Mesodermal cell (in vitro differentiated cells): ENCODE measurements around the gene NDUFA12. TPM values are rescaled to one million over a fixed set of nuclear protein-coding genes. Genes with fewer than 3 reads are reported as not detected.
A peak's percentile ranks its signal among the peaks of the same experiment; 100 is the strongest.

Experiments used
- H3K27ac ChIP-seq: 2 replicates; pipeline ENCODE4 v1.7.0; 2013; ENCODE audit warnings: mild to moderate bottlenecking, low read depth, low read length, moderate library complexity; ENCODE audit not compliant: severe bottlenecking
- H3K36me3 ChIP-seq: 2 replicates; pipeline ENCODE4 v1.7.1; 2013; ENCODE audit warnings: mild to moderate bottlenecking, low read length, moderate library complexity; ENCODE audit not compliant: control insufficient read depth, insufficient read depth
- H3K4me1 ChIP-seq: one replicate; pipeline ENCODE4 v1.7.1; 2013; ENCODE audit warnings: mild to moderate bottlenecking, low read length; ENCODE audit not compliant: insufficient read depth, control insufficient read depth, poor library complexity, severe bottlenecking
- H3K4me3 ChIP-seq: 2 replicates; pipeline ENCODE4 v1.7.0; 2013; ENCODE audit warnings: low read length, control low read depth, mild to moderate bottlenecking; ENCODE audit not compliant: insufficient read depth, poor library complexity, severe bottlenecking; ENCODE audit errors: extremely low read depth
- H3K9me3 ChIP-seq: 2 replicates; pipeline ENCODE4 v1.7.1; 2013; ENCODE audit warnings: mild to moderate bottlenecking, low read length, moderate library complexity; ENCODE audit not compliant: control insufficient read depth
- WGBS, 2 experiments: methylation state at CpG; one replicate each; pipeline ENCODE4 v1.1.5; 2013; ENCODE audit warnings: missing lambda C conversion rate in 2 of 2; ENCODE audit not compliant: insufficient coverage in 2 of 2; 5-methylcytosine and 5-hydroxymethylcytosine counted together
- polyA plus RNA-seq, 2 experiments: library from polyadenylated mRNA; stranded (reverse); fragments of 50-300 nt; gene quantifications; one replicate each; pipeline ENCODE4 v1.2.3, GENCODE V29; 2013

The NDUFA12 gene
- 156 TPM for polyA plus RNA-seq (2013, experiment 1 of 2)
- 159 TPM for polyA plus RNA-seq (2013, experiment 2 of 2)

DNA sequence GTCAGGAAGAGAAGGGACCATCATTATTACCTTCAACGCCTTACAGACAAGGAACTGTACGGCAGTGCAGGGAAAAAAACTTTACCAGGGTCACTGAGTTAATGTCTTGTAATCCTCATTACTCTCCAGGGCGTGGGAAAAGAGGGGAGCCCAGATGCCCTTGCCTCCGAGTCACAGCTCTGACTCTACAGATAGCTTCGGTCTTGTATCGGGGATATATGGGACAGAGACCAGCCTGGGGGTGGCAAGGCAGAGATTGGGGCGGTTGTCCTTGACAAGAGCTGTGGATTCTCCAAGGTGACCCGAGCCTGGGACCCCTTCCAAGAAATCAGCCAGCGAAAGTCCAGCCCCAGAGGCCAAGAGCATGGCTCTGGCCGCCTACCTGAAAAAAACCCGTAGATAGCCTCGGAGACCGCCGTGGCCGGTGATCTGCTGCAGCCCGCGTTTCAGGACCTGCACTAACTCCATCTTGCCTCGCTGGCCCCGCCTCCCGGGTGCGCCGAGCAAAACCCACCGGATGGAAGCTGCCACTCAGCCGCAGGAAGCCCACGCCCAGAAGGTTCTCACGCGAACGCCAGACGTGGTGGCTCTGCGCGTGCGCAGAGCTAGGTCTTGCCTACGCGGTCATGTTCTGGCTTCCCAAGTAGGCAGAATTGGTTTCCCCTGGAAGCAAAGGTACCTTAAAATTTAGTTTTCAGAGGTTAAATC lies at the start of gene NDUFA12:
Gene NDUFA12, minus strand, starts transcription at position 485 of the 708 bp plus-strand sequence. Its CDS starts 17 bp downstream, at position 468.
- WGBS, 2 experiments, result 1 to 2% methylated on average over 22 to 32 of the region's 34 CpGs
- peaks cover 18% of the 10 kb centered on the region for H3K36me3 ChIP-seq
- peaks cover 8% of the 10 kb centered on the region for H3K9me3 ChIP-seq
- no peaks in the 10 kb centered on the region for H3K4me1 ChIP-seq
- H3K27ac ChIP-seq, result peak within 1 kb of the TSS; percentile 78
- peak within 1 kb of the TSS; percentile 88 for H3K4me3 ChIP-seq

- Histone ChIP-seq H3K4me1 (no peaks in the 10 kb centered on the region), H3K9me3 (no peaks in the 10 kb centered on the region), H3K27ac (no peak overlapping the region), H3K4me3 (no peak overlapping the region), H3K36me3 (peaks cover 77% of the 10 kb centered on the region)
- WGBS, 2 experiments, result 83 to 100% methylated on average over 1 to 2 of the region's 4 CpGs
Observed at GRCh38 chr12:95051241-95051640, 47.7 kb upstream of the NDUFA12 start.

DNA sequence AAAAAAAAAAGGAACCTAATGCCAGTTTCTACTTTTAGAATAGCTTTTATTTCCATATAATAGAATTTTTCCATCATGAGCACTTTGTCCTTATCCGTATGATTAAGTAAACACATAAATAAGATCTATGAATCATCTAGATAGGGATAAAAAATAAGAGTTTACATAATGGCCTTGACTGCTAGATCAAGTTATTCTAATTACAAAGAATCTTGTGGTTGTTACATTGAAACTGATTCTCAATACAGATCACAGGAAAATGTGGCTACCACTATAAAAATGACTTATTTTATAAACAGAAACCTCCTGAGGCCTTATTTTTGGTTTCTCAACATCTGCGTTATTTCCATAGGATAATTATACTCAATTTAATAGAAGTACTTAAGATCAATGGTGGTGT lies 34.4 kb upstream of the NDUFA12 start:
- Histone ChIP-seq H3K4me1 (no peaks in the 10 kb centered on the region), H3K4me3 (no peak overlapping the region), H3K27ac (no peak overlapping the region), H3K36me3 (peaks cover 59% of the 10 kb centered on the region), H3K9me3 (no peaks in the 10 kb centered on the region)
- WGBS, 2 experiments, result no CpG with 5 or more reads among the region's 2 CpGs

DNA sequence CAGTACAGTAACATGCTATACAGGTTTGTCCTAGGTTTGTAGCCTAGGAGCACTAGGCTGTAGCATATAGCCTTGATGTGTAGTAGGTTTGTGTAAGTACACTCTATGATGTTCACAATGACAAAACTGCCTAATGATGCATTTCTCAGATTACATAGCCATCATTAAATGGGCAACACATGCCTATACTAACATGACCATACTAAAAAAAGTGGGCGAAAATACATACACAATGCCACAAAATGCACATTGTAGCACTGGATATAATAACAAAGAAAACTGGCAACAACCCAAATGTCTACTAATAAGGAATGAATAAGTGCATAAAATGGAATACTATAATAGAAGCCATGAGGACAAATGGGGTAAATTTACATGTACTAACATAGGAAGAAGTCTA lies 31.3 kb upstream of the NDUFA12 start:
- no peaks in the 10 kb centered on the region for H3K9me3 ChIP-seq
- no peak overlapping the region for H3K27ac ChIP-seq
- H3K4me3 ChIP-seq, result no peak overlapping the region
- H3K4me1 ChIP-seq, result no peaks in the 10 kb centered on the region
- WGBS, 2 experiments, result no CpG with 5 or more reads among the region's 1 CpG
- peaks cover 67% of the 10 kb centered on the region for H3K36me3 ChIP-seq

GRCh38 chr12:95022477-95022876 lies 19.0 kb upstream of the NDUFA12 start:
- H3K9me3 ChIP-seq, result no peaks in the 10 kb centered on the region
- WGBS, 2 experiments, result 80 to 100% methylated on average over 1 to 2 of the region's 2 CpGs
- no peak overlapping the region for H3K4me3 ChIP-seq
- H3K27ac ChIP-seq, result no peak overlapping the region
- peaks cover 31% of the 10 kb centered on the region for H3K36me3 ChIP-seq
- H3K4me1 ChIP-seq, result no peaks in the 10 kb centered on the region

DNA sequence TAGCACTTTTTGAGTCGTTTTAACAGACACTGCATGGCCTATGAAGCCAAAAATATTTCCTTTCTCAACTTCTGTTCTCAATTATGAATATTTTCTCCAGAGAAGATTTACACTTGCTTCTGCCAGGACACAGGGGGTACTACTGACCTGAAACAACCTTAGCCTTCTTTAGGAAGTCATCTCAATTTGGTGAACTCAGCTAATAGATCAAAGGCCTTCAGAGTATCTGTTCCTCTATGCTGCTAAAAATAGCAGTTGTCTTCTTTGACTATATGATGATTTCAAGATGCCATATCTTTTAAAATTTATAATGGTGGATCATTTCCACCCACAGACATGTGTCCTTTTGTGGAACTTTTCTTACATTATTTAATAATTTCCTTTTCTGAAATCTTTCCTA lies 14.0 kb upstream of the NDUFA12 start:
- H3K4me3 ChIP-seq, result no peak overlapping the region
- H3K4me1 ChIP-seq, result no peaks in the 10 kb centered on the region
- H3K27ac ChIP-seq, result no peak overlapping the region
- H3K36me3 ChIP-seq, result peaks cover 5% of the 10 kb centered on the region
- WGBS, 2 experiments, result 100% methylated on average over 1 of the region's 1 CpG; no CpG with 5 or more reads in 1 of the 2 experiments
- no peaks in the 10 kb centered on the region for H3K9me3 ChIP-seq

DNA sequence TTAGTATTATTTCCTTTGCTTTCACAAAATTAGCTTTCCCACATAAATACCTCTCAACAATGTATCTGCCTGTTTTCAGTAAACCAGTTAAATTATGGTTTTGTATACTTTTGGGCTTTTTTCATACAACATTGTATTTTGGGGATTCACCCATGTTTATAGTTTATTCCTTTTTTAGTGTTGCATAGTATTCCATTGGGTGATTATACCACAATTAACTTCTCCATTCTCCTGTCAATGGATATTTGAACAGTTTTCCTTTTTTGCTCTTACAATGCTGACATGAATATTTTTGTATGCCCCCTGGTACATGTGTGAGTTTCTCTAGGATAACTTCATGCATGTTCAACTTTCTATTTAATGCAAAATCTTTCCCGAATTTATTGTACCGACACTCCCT lies 12.6 kb upstream of the NDUFA12 start:
- Histone ChIP-seq H3K36me3 (no peaks in the 10 kb centered on the region), H3K4me1 (no peaks in the 10 kb centered on the region), H3K9me3 (no peaks in the 10 kb centered on the region), H3K27ac (no peak overlapping the region), H3K4me3 (no peak overlapping the region)
- WGBS, 2 experiments, result no CpG with 5 or more reads among the region's 2 CpGs

DNA sequence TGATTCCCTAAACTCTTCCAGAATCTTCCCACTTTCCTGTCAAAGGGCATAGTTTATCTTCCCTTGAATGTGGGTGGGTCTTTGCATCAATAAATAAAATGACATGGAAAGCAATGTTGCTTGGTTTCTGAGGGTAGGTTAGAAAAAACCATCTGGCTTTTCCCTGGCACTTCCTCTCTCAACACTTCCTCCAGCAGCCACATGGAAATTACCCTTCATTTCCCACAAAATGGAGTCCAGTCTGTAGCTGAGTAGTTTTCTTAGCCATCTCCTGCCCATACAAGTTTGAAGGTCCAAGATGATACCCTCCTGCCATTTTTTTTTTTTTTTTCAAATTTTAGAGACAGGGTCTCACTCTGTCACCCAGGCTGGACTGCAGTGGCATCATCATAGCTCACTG lies 11.1 kb upstream of the NDUFA12 start:
- Histone ChIP-seq H3K4me3 (no peak overlapping the region), H3K27ac (no peak overlapping the region), H3K9me3 (no peaks in the 10 kb centered on the region), H3K36me3 (no peaks in the 10 kb centered on the region), H3K4me1 (no peaks in the 10 kb centered on the region)

DNA sequence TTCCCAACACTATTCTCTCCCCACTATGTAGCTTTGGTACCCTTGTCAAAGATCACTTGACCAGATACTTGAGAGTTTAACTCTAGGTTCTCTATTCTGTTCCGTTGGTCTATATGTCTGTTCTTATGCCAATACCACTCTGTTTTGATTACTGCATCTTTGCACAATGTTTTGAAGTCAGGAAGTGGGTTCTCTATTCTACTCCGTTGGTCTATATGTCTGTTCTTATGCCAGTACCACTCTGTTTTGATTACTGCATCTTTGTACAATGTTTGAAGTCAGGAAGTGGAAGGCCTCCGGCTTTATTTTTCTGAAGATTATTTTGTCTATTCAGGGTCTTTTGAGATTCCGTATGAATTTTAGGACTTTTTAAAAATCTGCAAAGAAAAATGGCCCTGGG lies 2.7 kb upstream of the NDUFA12 start:
- H3K27ac ChIP-seq, result no peak overlapping the region

DNA sequence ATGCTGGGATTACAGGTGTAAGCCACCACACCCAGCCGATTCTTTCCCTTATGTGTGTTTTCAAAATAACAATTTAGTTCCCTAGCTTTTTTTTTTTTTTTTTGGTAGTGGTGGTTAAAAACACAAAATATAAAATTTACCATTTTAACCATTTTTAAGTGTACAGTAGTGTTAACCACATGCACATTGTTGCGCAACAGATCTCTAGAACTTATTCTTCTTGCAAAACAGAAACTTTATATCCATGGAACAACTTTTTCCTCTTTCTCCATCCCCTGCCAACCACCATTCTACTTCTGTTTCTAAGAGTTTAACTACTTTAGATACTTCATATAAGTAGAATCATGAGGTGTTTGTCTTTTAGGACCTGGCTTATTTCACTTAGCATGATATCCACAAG lies 1.1 kb upstream of the NDUFA12 start:
- Histone ChIP-seq H3K4me1 (no peaks in the 10 kb centered on the region), H3K4me3 (no peak overlapping the region), H3K27ac (no peak overlapping the region), H3K36me3 (peaks cover 18% of the 10 kb centered on the region), H3K9me3 (peaks cover 8% of the 10 kb centered on the region)
- WGBS, 2 experiments, result 100% methylated on average over 1 of the region's 2 CpGs; no CpG with 5 or more reads in 1 of the 2 experiments

More for the DNA sequence above, 2.7 kb upstream of the NDUFA12 start:
- 71% methylated on average over 2 of the region's 4 CpGs; no CpG with 5 or more reads in 1 of the 2 experiments for WGBS, 2 experiments
- Histone ChIP-seq H3K4me1 (no peaks in the 10 kb centered on the region), H3K4me3 (no peak overlapping the region), H3K36me3 (peaks cover 4% of the 10 kb centered on the region), H3K9me3 (peaks cover 8% of the 10 kb centered on the region)

DNA sequence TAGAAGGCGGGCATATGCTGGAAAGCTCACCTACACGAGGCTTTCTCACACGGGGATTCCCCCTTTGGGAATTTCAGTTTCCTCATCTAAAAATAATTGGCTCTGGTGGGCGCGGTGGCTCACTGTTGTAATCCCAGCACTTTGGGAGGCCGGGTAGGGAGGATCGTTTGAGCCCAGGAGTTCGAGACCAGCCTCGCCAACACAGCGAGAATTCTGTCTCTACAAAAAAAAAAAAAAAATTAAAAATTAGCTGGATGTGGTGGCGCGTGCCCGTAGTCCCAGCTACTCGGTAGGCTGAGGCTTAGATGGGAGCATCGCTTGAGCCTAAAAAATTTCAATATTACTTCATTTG lies 400 bp upstream of the NDUFA12 start:
- H3K9me3 ChIP-seq, result peaks cover 8% of the 10 kb centered on the region
- peak overlapping the region; percentile 78 for H3K27ac ChIP-seq
- H3K4me1 ChIP-seq, result no peaks in the 10 kb centered on the region
- H3K4me3 ChIP-seq, result peak overlapping the region; percentile 88
- H3K36me3 ChIP-seq, result peaks cover 18% of the 10 kb centered on the region
- 19 to 36% methylated on average over 3 to 5 of the region's 15 CpGs for WGBS, 2 experiments
